ENCODE data around the gene ADAMTS13. TPM values are rescaled to one million over a fixed set of nuclear protein-coding genes. Genes with fewer than 3 reads are reported as not detected.

The ADAMTS13 gene
- total and polyA plus RNA-seq, 2 donors = 1.8 to 3.7 TPM

DNA sequence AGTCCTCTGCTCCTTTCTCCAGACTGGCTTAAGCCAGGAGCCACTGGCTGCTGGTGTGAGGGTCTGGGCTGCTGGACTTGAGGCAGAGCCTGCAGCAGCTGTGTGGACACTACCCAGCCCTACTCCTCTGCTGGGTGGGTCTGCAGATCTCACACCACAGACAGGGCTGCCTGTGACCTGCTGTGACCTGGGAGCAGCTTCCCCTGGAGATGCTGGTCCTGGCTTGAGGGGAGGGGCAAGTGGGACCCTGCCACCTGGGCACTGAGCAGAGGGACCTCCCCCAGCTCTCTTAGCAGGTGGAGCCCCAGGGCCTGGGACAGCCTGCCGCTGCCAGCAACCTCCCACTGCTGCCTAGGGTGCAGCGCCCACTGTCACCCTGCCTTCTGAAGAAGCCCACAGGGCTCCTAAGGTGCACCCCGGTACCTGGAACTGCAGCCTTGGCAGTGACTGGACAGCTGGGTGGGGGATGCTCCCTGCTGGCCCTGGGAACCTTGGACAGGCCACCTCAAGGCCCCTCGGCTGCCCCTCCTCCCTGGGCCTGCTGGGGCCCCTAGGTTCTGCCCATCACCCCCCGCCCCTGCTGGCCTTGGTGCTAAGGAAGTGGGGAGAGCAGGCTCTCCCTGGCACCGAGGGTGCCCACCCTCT is 46.7 kb downstream of the ADAMTS13 start:
- no peak overlapping the region for H3K27ac ChIP-seq (ENCODE audit: low read depth)
- no peaks in the 10 kb centered on the region for H3K4me1 ChIP-seq (ENCODE audit: insufficient read depth)
- no peak overlapping the region for H3K4me3 ChIP-seq (ENCODE audit: low read depth, low read length)
- H3K36me3 ChIP-seq (ENCODE audit: insufficient read depth) = no peaks in the 10 kb centered on the region
- DNase-seq (ENCODE audit: extremely low spot score) = no peak
- 91% methylated on average over 6 of the region's 6 CpGs for WGBS

- no peak overlapping the region for H3K4me3 ChIP-seq (ENCODE audit: low read depth, low read length)
- H3K36me3 ChIP-seq (ENCODE audit: insufficient read depth) = no peaks in the 10 kb centered on the region
- no peak overlapping the region for H3K27ac ChIP-seq (ENCODE audit: low read depth)
- 82% methylated on average over 16 of the region's 16 CpGs for WGBS
- no peaks in the 10 kb centered on the region for H3K4me1 ChIP-seq (ENCODE audit: insufficient read depth)
- no peak for DNase-seq (ENCODE audit: extremely low spot score)
Observed at GRCh38 chr9:133470427-133470924, 48.3 kb downstream of the ADAMTS13 start.

DNA sequence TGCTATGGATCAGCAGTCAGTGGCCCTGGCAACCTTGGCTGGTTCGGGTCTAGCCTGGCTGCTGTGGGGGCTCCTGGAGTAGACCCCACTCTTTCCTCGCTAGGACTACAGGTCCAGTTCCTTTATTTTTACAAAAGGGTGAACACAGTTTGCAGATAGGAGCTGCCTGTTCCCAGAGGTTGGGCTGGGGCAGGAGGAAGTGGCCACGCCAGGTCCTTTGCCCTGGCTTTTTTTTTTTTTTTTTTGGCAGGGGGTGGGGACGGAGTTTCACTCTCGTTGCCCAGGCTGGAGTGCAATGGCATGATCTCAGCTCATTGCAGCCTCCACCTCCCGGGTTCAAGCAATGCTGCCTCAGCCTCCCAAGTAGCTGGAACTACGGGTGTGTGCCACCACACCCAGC is 48.8 kb downstream of the ADAMTS13 start:
- Histone ChIP-seq H3K27ac (ENCODE audit: low read depth) (no peak overlapping the region), H3K4me1 (ENCODE audit: insufficient read depth) (no peaks in the 10 kb centered on the region), H3K4me3 (ENCODE audit: low read depth, low read length) (no peak overlapping the region), H3K36me3 (ENCODE audit: insufficient read depth) (no peaks in the 10 kb centered on the region)
- WGBS = 82% methylated on average over 7 of the region's 7 CpGs
- DNase-seq (ENCODE audit: extremely low spot score) = no peak

- 82% methylated on average over 27 of the region's 27 CpGs for WGBS
- Histone ChIP-seq H3K27ac (ENCODE audit: low read depth) (no peak overlapping the region), H3K36me3 (ENCODE audit: insufficient read depth) (no peaks in the 10 kb centered on the region), H3K4me3 (ENCODE audit: low read depth, low read length) (no peak overlapping the region), H3K4me1 (ENCODE audit: insufficient read depth) (no peaks in the 10 kb centered on the region)
- DNase-seq (ENCODE audit: extremely low spot score) = no peak
Observed at GRCh38 chr9:133471551-133472276, 49.5 kb downstream of the ADAMTS13 start.

GRCh38 chr9:133472277-133472645 is 50.1 kb downstream of the ADAMTS13 start:
- 83% methylated on average over 11 of the region's 11 CpGs for WGBS
- Histone ChIP-seq H3K4me3 (ENCODE audit: low read depth, low read length) (no peak overlapping the region), H3K4me1 (ENCODE audit: insufficient read depth) (no peaks in the 10 kb centered on the region), H3K36me3 (ENCODE audit: insufficient read depth) (no peaks in the 10 kb centered on the region), H3K27ac (ENCODE audit: low read depth) (no peak overlapping the region)
- DNase-seq (ENCODE audit: extremely low spot score) = no peak

GRCh38 chr9:133472753-133473378 is 50.7 kb downstream of the ADAMTS13 start:
- no peak overlapping the region for H3K4me3 ChIP-seq (ENCODE audit: low read depth, low read length)
- no peak overlapping the region for H3K27ac ChIP-seq (ENCODE audit: low read depth)
- no peaks in the 10 kb centered on the region for H3K36me3 ChIP-seq (ENCODE audit: insufficient read depth)
- H3K4me1 ChIP-seq (ENCODE audit: insufficient read depth) = no peaks in the 10 kb centered on the region
- WGBS = 77% methylated on average over 19 of the region's 19 CpGs
- DNase-seq (ENCODE audit: extremely low spot score) = no peak

GRCh38 chr9:133473743-133474142 is 51.6 kb downstream of the ADAMTS13 start:
- Histone ChIP-seq H3K4me1 (ENCODE audit: insufficient read depth) (peaks cover 1% of the 10 kb centered on the region), H3K36me3 (ENCODE audit: insufficient read depth) (no peaks in the 10 kb centered on the region), H3K27ac (ENCODE audit: low read depth) (no peak overlapping the region), H3K4me3 (ENCODE audit: low read depth, low read length) (no peak overlapping the region)
- no peak for DNase-seq (ENCODE audit: extremely low spot score)
- WGBS = 88% methylated on average over 20 of the region's 20 CpGs

DNA sequence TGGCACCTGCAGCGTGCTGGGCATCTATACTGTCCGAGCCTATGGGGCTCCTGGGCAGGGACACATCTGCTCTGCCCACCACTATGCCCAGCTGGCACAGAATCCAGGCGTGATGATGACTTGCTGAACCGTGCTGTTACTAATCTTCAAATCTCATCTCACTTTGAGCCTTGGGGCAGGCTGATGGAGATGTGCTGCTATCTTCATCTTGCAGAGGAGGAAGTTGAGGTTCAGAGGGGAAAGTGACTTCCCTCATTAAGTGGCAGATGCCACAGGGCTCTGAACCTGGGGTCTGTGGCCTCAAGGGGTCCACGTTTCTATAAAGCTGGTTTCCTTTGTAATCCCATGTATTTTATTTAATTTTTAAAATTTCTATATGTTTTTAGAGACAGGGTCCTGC is 52.0 kb downstream of the ADAMTS13 start:
- 76% methylated on average over 5 of the region's 5 CpGs for WGBS
- no peak for DNase-seq (ENCODE audit: extremely low spot score)
- H3K4me3 ChIP-seq (ENCODE audit: low read depth, low read length) = no peak overlapping the region
- H3K36me3 ChIP-seq (ENCODE audit: insufficient read depth) = no peaks in the 10 kb centered on the region
- peaks cover 1% of the 10 kb centered on the region for H3K4me1 ChIP-seq (ENCODE audit: insufficient read depth)
- H3K27ac ChIP-seq (ENCODE audit: low read depth) = no peak overlapping the region

- no peak for DNase-seq (ENCODE audit: extremely low spot score)
- 89% methylated on average over 20 of the region's 20 CpGs for WGBS
- Histone ChIP-seq H3K4me3 (ENCODE audit: low read depth, low read length) (no peak overlapping the region), H3K36me3 (ENCODE audit: insufficient read depth) (no peaks in the 10 kb centered on the region), H3K27ac (ENCODE audit: low read depth) (no peak overlapping the region), H3K4me1 (ENCODE audit: insufficient read depth) (peaks cover 1% of the 10 kb centered on the region)
Observed at GRCh38 chr9:133474853-133475252, 52.7 kb downstream of the ADAMTS13 start.

GRCh38 chr9:133475292-133476012 is 53.3 kb downstream of the ADAMTS13 start:
- WGBS = 92% methylated on average over 27 of the region's 27 CpGs
- H3K4me3 ChIP-seq (ENCODE audit: low read depth, low read length) = no peak overlapping the region
- H3K36me3 ChIP-seq (ENCODE audit: insufficient read depth) = no peaks in the 10 kb centered on the region
- DNase-seq (ENCODE audit: extremely low spot score) = no peak
- H3K4me1 ChIP-seq (ENCODE audit: insufficient read depth) = peaks cover 1% of the 10 kb centered on the region
- H3K27ac ChIP-seq (ENCODE audit: low read depth) = no peak overlapping the region

- Histone ChIP-seq H3K4me1 (ENCODE audit: insufficient read depth) (peaks cover 1% of the 10 kb centered on the region), H3K4me3 (ENCODE audit: low read depth, low read length) (no peak overlapping the region), H3K27ac (ENCODE audit: low read depth) (no peak overlapping the region), H3K36me3 (ENCODE audit: insufficient read depth) (no peaks in the 10 kb centered on the region)
- 88% methylated on average over 27 of the region's 27 CpGs for WGBS
- no peak for DNase-seq (ENCODE audit: extremely low spot score)
Observed at GRCh38 chr9:133476036-133476931, 54.1 kb downstream of the ADAMTS13 start.

DNA sequence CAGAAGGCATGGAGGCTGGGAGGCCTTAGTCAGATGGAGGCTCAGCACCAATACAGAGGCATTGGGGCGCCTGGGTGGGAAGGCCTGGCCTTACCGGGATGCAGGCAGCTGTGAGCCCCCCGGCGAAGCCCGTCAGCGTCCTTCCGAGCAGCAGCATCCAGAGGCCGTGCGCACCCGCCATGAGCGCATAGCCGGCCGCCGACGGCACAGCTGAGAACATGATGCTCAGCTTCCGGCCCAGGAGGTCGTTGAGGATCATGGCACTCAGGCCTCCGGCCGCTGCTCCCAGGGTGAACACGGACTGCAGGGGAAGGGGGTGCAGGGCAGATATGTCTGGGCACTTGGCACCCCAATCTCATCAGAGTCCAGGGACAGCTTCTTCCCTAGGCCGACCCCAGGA is 54.8 kb downstream of the ADAMTS13 start:
- no peak for DNase-seq (ENCODE audit: extremely low spot score)
- WGBS = 95% methylated on average over 21 of the region's 21 CpGs
- H3K4me3 ChIP-seq (ENCODE audit: low read depth, low read length) = no peak overlapping the region
- H3K36me3 ChIP-seq (ENCODE audit: insufficient read depth) = no peaks in the 10 kb centered on the region
- no peak overlapping the region for H3K27ac ChIP-seq (ENCODE audit: low read depth)
- H3K4me1 ChIP-seq (ENCODE audit: insufficient read depth) = peaks cover 1% of the 10 kb centered on the region

DNA sequence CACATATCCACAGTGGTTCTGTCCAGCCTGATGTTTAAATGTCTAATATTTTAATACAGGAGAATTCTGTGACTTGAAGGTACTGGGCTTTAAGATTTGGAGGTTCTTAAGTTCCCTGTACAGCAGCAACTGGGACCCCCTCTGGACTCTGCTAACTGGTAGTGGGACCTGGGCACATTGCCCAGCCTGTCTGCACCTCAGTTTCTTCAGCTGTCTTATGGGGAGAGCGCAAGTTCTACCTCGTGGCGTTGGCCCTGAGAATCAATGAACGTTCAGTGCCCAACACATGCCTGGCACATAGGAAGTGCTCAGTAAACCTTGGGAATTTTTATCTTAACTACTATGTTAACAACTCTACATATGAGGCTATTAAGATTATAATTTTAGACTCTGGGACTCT is 55.3 kb downstream of the ADAMTS13 start:
- no peak overlapping the region for H3K27ac ChIP-seq (ENCODE audit: low read depth)
- H3K4me1 ChIP-seq (ENCODE audit: insufficient read depth) = peaks cover 1% of the 10 kb centered on the region
- no peak for DNase-seq (ENCODE audit: extremely low spot score)
- no peak overlapping the region for H3K4me3 ChIP-seq (ENCODE audit: low read depth, low read length)
- 94% methylated on average over 4 of the region's 4 CpGs for whole genome bisulfite sequencing
- no peaks in the 10 kb centered on the region for H3K36me3 ChIP-seq (ENCODE audit: insufficient read depth)
